Measurements from ENCODE around the gene CPVL. TPM values are rescaled to one million over a fixed set of nuclear protein-coding genes. Genes with fewer than 3 reads are reported as not detected.

Gene CPVL
- total RNA-seq, 2 donors from 2014 or later = 32.4 to 53.3 TPM

DNA sequence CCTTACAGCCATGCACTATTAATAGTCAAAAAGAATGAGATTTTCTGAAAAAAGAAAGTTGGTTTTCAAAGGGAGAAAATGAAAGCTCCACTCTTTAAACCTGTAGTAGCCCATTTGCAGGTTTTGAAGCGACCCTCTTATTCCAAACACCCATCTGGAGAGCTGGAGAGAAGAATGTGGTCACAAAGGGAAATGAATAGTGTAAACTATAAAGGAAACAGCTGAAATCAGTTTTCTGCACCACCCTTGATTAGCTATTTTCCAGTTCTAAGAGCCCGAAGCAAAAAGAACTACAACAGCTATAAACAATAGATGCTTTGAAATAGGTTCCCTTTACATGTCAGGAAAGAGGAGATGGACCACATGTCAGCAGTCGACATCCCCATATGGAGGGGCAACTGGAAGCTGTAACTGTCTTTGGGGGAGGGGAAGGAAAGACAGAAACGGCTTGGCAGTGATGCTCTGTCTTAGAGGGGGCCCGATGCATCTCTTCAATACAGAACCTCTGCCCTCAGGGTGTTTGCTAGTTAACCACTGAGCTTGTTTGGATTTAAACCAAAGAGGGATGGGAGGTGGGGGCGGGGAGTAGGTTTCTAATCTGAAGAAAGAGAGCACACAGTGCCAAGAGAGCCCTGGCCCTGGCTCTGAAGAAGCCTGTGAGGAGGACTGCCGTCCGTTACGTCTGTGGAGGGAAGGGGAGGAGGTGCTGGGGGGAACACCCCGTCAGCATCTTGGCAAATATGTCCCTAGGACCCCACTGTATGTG lies 55.3 kb downstream of the CPVL start:
- no peak overlapping the region for H3K4me3 Mint-ChIP-seq
- no peaks in the 10 kb centered on the region for H3K27me3 Mint-ChIP-seq (ENCODE audit: insufficient read depth)
- Histone ChIP-seq H3K9ac (ENCODE audit: extremely low read depth, low read length, poor library complexity, severe bottlenecking) (no peak overlapping the region), H3K36me3 (ENCODE audit: control insufficient read depth, insufficient read depth, low read length) (peaks cover 6% of the 10 kb centered on the region), H3K9me3 (ENCODE audit: control insufficient read depth, low read length) (no peaks in the 10 kb centered on the region), H3K4me3 (ENCODE audit: low read length) (no peak overlapping the region), H3K4me1 (ENCODE audit: control insufficient read depth, insufficient read depth, low read length) (peaks cover 3% of the 10 kb centered on the region), H3K27ac (ENCODE audit: low read depth, low read length) (peak overlapping the region; percentile 33), H3K27me3 (ENCODE audit: control insufficient read depth, insufficient read depth, low read length, poor library complexity, severe bottlenecking) (no peaks in the 10 kb centered on the region)
- no peak overlapping the region for H3K27ac Mint-ChIP-seq
- TF ChIP-seq, protein P1, sequence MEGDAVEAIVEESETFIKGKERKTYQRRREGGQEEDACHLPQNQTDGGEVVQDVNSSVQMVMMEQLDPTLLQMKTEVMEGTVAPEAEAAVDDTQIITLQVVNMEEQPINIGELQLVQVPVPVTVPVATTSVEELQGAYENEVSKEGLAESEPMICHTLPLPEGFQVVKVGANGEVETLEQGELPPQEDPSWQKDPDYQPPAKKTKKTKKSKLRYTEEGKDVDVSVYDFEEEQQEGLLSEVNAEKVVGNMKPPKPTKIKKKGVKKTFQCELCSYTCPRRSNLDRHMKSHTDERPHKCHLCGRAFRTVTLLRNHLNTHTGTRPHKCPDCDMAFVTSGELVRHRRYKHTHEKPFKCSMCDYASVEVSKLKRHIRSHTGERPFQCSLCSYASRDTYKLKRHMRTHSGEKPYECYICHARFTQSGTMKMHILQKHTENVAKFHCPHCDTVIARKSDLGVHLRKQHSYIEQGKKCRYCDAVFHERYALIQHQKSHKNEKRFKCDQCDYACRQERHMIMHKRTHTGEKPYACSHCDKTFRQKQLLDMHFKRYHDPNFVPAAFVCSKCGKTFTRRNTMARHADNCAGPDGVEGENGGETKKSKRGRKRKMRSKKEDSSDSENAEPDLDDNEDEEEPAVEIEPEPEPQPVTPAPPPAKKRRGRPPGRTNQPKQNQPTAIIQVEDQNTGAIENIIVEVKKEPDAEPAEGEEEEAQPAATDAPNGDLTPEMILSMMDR (conservative IDR thresholded peaks at IDR 0.05) = no peak
- peaks cover 8% of the 10 kb centered on the region for H3K36me3 Mint-ChIP-seq (ENCODE audit: low read depth)
- peaks cover 12% of the 10 kb centered on the region for H3K4me1 Mint-ChIP-seq
- H3K9me3 Mint-ChIP-seq = no peaks in the 10 kb centered on the region
- 67 to 88% methylated on average over 5 to 10 of the region's 10 CpGs for WGBS, 2 experiments (ENCODE audit: insufficient coverage in 1 of 2, insufficient read length in 1 of 2)
- DNase-seq = no peak

DNA sequence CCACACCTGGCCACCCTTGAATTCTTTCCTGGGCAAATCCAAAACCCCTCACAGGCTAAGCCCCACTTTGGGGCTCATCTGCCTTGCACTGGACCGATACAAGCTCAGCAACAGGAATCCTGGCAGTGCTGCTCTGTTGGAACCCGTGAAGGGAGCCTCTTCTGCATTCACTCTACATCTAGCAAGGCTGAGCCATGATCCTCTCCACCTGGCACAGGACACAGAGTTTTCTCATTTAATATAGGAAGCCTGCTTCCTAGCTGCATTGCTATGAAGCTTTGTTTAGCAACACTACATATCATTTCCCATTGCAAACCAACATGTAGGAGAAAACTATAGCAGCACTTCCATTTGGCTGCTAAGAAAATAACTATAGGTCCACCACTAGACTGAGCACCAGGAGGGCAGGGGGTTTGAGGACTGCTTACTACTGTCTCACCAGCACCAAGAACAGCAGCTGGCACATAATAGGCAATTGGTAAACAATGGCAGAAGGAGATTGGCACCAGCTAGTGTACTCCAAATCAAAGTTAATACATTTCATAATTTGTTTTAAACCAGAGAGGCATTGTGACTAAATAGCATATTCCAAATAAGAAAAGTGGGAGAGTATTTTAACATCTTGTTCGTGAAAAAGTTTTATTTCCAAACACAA lies 56.1 kb downstream of the CPVL start:
- Mint-ChIP-seq H3K27me3 (ENCODE audit: insufficient read depth) (no peaks in the 10 kb centered on the region), H3K4me1 (peaks cover 12% of the 10 kb centered on the region), H3K36me3 (ENCODE audit: low read depth) (peaks cover 8% of the 10 kb centered on the region), H3K9me3 (no peaks in the 10 kb centered on the region), H3K27ac (no peak overlapping the region), H3K4me3 (no peak overlapping the region)
- TF ChIP-seq, protein P1 (conservative IDR thresholded peaks at IDR 0.05) = no peak
- Histone ChIP-seq H3K9ac (ENCODE audit: extremely low read depth, low read length, poor library complexity, severe bottlenecking) (no peak overlapping the region), H3K27ac (ENCODE audit: low read depth, low read length) (peak overlapping the region; percentile 33), H3K36me3 (ENCODE audit: control insufficient read depth, insufficient read depth, low read length) (peaks cover 6% of the 10 kb centered on the region), H3K9me3 (ENCODE audit: control insufficient read depth, low read length) (no peaks in the 10 kb centered on the region), H3K27me3 (ENCODE audit: control insufficient read depth, insufficient read depth, low read length, poor library complexity, severe bottlenecking) (no peaks in the 10 kb centered on the region), H3K4me1 (ENCODE audit: control insufficient read depth, insufficient read depth, low read length) (peaks cover 3% of the 10 kb centered on the region), H3K4me3 (ENCODE audit: low read length) (no peak overlapping the region)
- no peak for DNase-seq
- WGBS, 2 experiments (ENCODE audit: insufficient coverage in 1 of 2, insufficient read length in 1 of 2) = 93 to 100% methylated on average over 2 to 3 of the region's 3 CpGs

DNA sequence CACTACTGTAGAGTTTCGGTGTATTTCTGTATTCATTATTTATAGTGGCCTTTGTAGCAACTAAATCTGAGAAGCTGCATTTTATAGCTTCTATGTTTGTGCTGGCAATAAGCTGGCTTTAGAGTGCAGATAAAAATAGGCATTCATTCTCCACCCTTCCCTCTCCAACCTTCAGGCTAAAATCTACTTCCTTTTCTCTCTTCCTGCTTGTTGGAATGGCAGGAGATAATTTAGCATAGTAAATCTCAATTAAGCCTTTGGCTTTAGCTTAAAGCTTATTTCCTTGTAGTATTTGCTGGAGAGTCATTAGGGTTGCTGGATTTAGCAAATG lies 58.5 kb downstream of the CPVL start:
- 78 to 100% methylated on average over 1 of the region's 1 CpG for WGBS, 2 experiments (ENCODE audit: insufficient coverage in 1 of 2, insufficient read length in 1 of 2)

More for the DNA sequence above, 58.5 kb downstream of the CPVL start:
- H3K9me3 ChIP-seq (ENCODE audit: control insufficient read depth, low read length) = no peaks in the 10 kb centered on the region
- TF ChIP-seq, protein P1 (conservative IDR thresholded peaks at IDR 0.05) = no peak
- no peak overlapping the region for H3K4me3 ChIP-seq (ENCODE audit: low read length)
- Mint-ChIP-seq H3K27ac (no peak overlapping the region), H3K9me3 (no peaks in the 10 kb centered on the region), H3K4me3 (no peak overlapping the region), H3K36me3 (ENCODE audit: low read depth) (peaks cover 4% of the 10 kb centered on the region), H3K27me3 (ENCODE audit: insufficient read depth) (no peaks in the 10 kb centered on the region), H3K4me1 (peaks cover 12% of the 10 kb centered on the region)
- H3K9ac ChIP-seq (ENCODE audit: extremely low read depth, low read length, poor library complexity, severe bottlenecking) = no peak overlapping the region
- H3K27me3 ChIP-seq (ENCODE audit: control insufficient read depth, insufficient read depth, low read length, poor library complexity, severe bottlenecking) = no peaks in the 10 kb centered on the region
- no peak for DNase-seq
- H3K27ac ChIP-seq (ENCODE audit: low read depth, low read length) = no peak overlapping the region
- peaks cover 6% of the 10 kb centered on the region for H3K36me3 ChIP-seq (ENCODE audit: control insufficient read depth, insufficient read depth, low read length)
- H3K4me1 ChIP-seq (ENCODE audit: control insufficient read depth, insufficient read depth, low read length) = peaks cover 3% of the 10 kb centered on the region
